Melanocyte of skin (primary cell): ENCODE measurements around the gene GRK3. TPM values are rescaled to one million over a fixed set of nuclear protein-coding genes. Genes with fewer than 3 reads are reported as not detected.

Experiments used
- small RNA-seq, 2 donors: library from RNA; depleted of rRNA; stranded (forward); fragments of <200 nt; gene quantifications; one replicate each; pipeline ENCODE3, GENCODE V24; 2012
- total RNA-seq, 2 donors: library from RNA; depleted of rRNA; stranded (reverse); fragments of >200 nt; gene quantifications; 2 replicates each; pipeline ENCODE4 v1.2.3, GENCODE V29; 2012

Gene GRK3
- total RNA-seq = 1 to 10 TPM; 1.4 to 4.3 TPM

GRCh38 chr22:25564320-25564978 lies at the start of gene GRK3:
Gene GRK3, plus strand, starts transcription at chr22:25564675. Its CDS starts 366 bp downstream, at chr22:25565041.

GRCh38 chr22:25741692-25742626 lies 177.5 kb downstream of the GRK3 start, which contains the start of gene MYO18B:
Gene MYO18B, plus strand, starts transcription at chr22:25742188. Its CDS starts 18,905 bp downstream, at chr22:25761093.

Small RNA genes lying within 50 kb of the gene (small RNA-seq; reads per million reads assigned to genes)
- 0 reads per million in 2 donors for gene RNA5SP494

Other genes with a start within 250 kb of the GRK3 start
- under 1 TPM in 1 of 2 donors, not detected in 1; under 0.01 TPM for gene MYO18B, start 177.5 kb downstream of the GRK3 start, total RNA-seq